Ishikawa (cell line): ENCODE results near the gene NDST3.

Source experiments
- CEBPB ChIP-seq: IDR thresholded peaks from 2 replicates; pipeline ENCODE4 v1.6.1; 2012
- CREB1 ChIP-seq: IDR thresholded peaks from 2 replicates; pipeline ENCODE4 v1.6.1; 2012; ENCODE audit warnings: low read depth
- EGR1 ChIP-seq: IDR thresholded peaks from 2 replicates; pipeline ENCODE4 v1.6.1; 2012
- EP300 ChIP-seq: IDR thresholded peaks from 2 replicates; pipeline ENCODE4 v1.6.1; 2012; ENCODE audit warnings: borderline replicate concordance
- FOXM1 ChIP-seq: IDR thresholded peaks from 2 replicates; pipeline ENCODE4 v1.6.1; 2012; ENCODE audit warnings: low read depth, borderline replicate concordance
- NFIC ChIP-seq: IDR thresholded peaks from 2 replicates; pipeline ENCODE4 v1.6.1; 2012
- RAD21 ChIP-seq: IDR thresholded peaks from 2 replicates; pipeline ENCODE4 v1.6.1; 2012; ENCODE audit warnings: low read depth
- REST ChIP-seq: IDR thresholded peaks from 2 replicates; pipeline ENCODE4 v1.6.1; 2012; ENCODE audit warnings: low read depth, mild to moderate bottlenecking
- TAF1 ChIP-seq: IDR thresholded peaks from 2 replicates; pipeline ENCODE4 v1.6.1; 2012; ENCODE audit warnings: low read depth, mild to moderate bottlenecking
- TCF12 ChIP-seq: IDR thresholded peaks from 2 replicates; pipeline ENCODE4 v1.6.1; 2012; ENCODE audit warnings: low read depth
- TEAD4 ChIP-seq: IDR thresholded peaks from 2 replicates; pipeline ENCODE4 v1.6.1; 2012
- USF1 ChIP-seq: IDR thresholded peaks from 2 replicates; pipeline ENCODE4 v1.6.1; 2012
- YY1 ChIP-seq: IDR thresholded peaks from 2 replicates; pipeline ENCODE4 v1.6.1; 2012; ENCODE audit warnings: low read depth
- ZBTB7A ChIP-seq: IDR thresholded peaks from 2 replicates; pipeline ENCODE4 v1.6.1; 2012; ENCODE audit warnings: low read depth
- TF ChIP-seq, protein P1 (sequence below): IDR thresholded peaks from 2 replicates; pipeline ENCODE4 v1.6.1; 2012

The NDST3 gene

GRCh38 chr4:118112117-118113046, 78.1 kb downstream of the NDST3 start:
- TF ChIP-seq EP300 = no peak
- peak; percentile 40; the same call in 1 of the 2 replicates for TF ChIP-seq TEAD4

- TF ChIP-seq TAF1 (no peak), EGR1 (no peak), TEAD4 (no peak), CREB1 (no peak), FOXM1 (no peak), REST (no peak), YY1 (no peak)
Observed at GRCh38 chr4:118113220-118113619, 78.9 kb downstream of the NDST3 start.

DNA sequence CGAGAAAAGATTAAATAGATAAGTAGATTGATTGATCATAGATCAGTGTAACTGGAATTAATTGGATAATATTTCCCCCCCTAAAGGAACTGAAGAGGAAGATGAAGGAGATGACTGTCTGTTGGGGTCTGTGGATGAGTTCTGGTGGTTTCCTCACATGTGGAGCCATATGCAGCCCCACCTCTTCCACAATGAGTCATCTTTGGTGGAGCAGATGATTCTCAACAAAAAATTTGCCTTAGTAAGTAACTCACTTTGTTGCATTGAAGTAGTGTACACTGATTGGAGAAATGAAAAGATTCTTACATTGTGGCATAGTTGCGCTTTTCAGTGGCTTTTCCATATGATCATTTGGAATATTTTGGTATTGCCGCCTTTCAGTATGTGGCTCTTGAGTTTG, 80.4 kb downstream of the NDST3 start:
- TF ChIP-seq CEBPB = no peak
- TF ChIP-seq FOXM1 = no peak
- TF ChIP-seq, protein P1, sequence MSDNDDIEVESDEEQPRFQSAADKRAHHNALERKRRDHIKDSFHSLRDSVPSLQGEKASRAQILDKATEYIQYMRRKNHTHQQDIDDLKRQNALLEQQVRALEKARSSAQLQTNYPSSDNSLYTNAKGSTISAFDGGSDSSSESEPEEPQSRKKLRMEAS = no peak
- TF ChIP-seq TEAD4 = no peak
- TF ChIP-seq USF1 = no peak
- no peak for TF ChIP-seq RAD21
- TF ChIP-seq REST = no peak
- no peak for TF ChIP-seq CREB1
- no peak for TF ChIP-seq NFIC
- no peak for TF ChIP-seq EGR1
- no peak for TF ChIP-seq EP300
- no peak for TF ChIP-seq YY1
- TF ChIP-seq ZBTB7A = no peak
- no peak for TF ChIP-seq TCF12
- TF ChIP-seq TAF1 = no peak

DNA sequence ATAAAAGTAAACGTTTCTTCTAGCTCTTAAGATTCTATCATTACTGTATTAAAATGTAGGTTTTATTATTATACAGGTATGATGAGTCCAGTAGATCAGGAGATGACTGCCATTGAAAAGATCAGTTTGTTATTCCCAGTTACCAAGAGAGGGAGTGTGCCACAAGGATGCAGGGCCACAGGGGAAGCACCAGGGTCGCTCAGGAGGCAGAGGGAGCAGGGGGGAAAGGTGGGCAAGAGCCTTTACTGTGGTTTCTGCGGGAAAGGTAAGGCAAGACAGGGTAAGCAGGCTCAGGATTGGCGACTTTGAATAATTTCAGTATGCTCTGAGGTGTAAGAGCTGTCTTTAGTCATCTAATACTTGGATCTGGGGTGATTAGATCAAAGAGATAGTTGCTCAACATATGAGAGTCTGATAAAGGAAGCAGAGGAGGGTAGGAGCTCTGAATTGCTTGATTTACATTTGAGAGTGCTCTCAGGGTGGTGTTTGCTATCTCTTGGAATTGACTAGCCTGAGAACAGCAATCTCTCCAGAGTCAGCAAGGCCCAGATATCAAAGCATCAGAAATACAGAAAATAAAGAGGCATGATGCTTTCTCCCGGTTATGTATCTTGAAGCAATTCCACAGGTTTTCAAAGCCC, 86.0 kb downstream of the NDST3 start:
- no peak for TF ChIP-seq USF1
- no peak for TF ChIP-seq REST
- TF ChIP-seq CREB1 = no peak

DNA sequence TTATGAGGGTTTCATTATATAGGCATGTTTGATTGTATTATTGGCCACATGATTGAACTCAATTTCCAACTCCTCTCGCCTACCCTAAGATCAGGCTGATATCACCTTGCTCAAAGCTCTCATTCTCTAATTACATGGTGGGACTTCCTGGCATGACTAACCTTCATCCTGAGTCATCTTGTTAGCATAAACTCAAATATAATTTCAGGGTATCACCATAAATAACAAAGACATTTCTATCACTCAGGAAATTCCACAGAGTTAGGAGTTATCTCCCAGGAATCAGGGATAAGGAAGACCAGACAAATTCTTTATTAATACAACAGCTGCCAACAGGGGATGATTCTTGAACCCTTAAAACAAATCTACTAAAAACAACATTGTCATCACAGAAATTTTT, 90.7 kb downstream of the NDST3 start:
- no peak for TF ChIP-seq CREB1
- no peak for TF ChIP-seq FOXM1
- no peak for TF ChIP-seq RAD21
- TF ChIP-seq CEBPB = no peak
- TF ChIP-seq, protein P1 = no peak
- TF ChIP-seq TCF12 = no peak
- TF ChIP-seq ZBTB7A = no peak
- no peak for TF ChIP-seq TEAD4
- TF ChIP-seq TAF1 = no peak
- TF ChIP-seq EP300 = no peak
- TF ChIP-seq REST = no peak
- no peak for TF ChIP-seq USF1
- no peak for TF ChIP-seq NFIC
- TF ChIP-seq EGR1 = no peak
- TF ChIP-seq YY1 = no peak
